ENCODE results near the gene FGD3.

FGD3 gene

GRCh38 chr9:93064392-93065134, 117.2 kb downstream of the FGD3 start:
- ChIA-PET CTCF (interaction anchor here (0.6 to 0.7 kb wide), 2 partner anchors 15 to 17 kb away, joined by 3 to 9 read pairs; no protein-coding TSS in a partner anchor), POLR2A (ENCODE audit: low non-redundant PET) (interaction anchor here (0.6 kb wide), 1 partner anchor 953 kb away, joined by 3 read pairs; no protein-coding TSS in a partner anchor)
- H3K27ac ChIP-seq = no peak overlapping the region
- TF ChIP-seq CTCF (conservative IDR thresholded peaks at IDR 0.05; ENCODE audit: low read depth) = no peak
- DNase-seq (ENCODE audit: low spot score) = no peak

- no peak for DNase-seq (ENCODE audit: low spot score)
- CTCF ChIA-PET = interaction anchor here (0.8 kb wide), 1 partner anchor 24 kb away, joined by 3 read pairs; no protein-coding TSS in a partner anchor
- no peak overlapping the region for H3K27ac ChIP-seq
These were observed 117.9 kb downstream of the FGD3 start for GRCh38 chr9:93065135-93065720.

GRCh38 chr9:93066978-93067603, 119.8 kb downstream of the FGD3 start:
- no peak overlapping the region for H3K27ac ChIP-seq
- no peak for DNase-seq (ENCODE audit: low spot score)
- ChIA-PET POLR2A (ENCODE audit: low non-redundant PET) (interaction anchor here (1.0 kb wide), 1 partner anchor 29 kb away, joined by 4 read pairs; the partner anchor contains the start of gene CARD19), CTCF (interaction anchor here (0.6 kb wide), 1 partner anchor 12 kb away, joined by 3 read pairs; no protein-coding TSS in a partner anchor)
- no peak for TF ChIP-seq CTCF (conservative IDR thresholded peaks at IDR 0.05; ENCODE audit: low read depth)

More at GRCh38 chr9:93065135-93065720, 117.9 kb downstream of the FGD3 start:
- no peak for TF ChIP-seq CTCF (conservative IDR thresholded peaks at IDR 0.05; ENCODE audit: low read depth)
- POLR2A ChIA-PET (ENCODE audit: low non-redundant PET) = no interaction called here

- DNase-seq (ENCODE audit: low spot score) = no peak
- POLR2A ChIA-PET (ENCODE audit: low non-redundant PET) = no interaction called here
- CTCF ChIA-PET = no interaction called here
- no peak overlapping the region for H3K27ac ChIP-seq
- TF ChIP-seq CTCF (conservative IDR thresholded peaks at IDR 0.05; ENCODE audit: low read depth) = no peak
These were observed 121.6 kb downstream of the FGD3 start for GRCh38 chr9:93068956-93069355.

GRCh38 chr9:93071464-93071863, 124.1 kb downstream of the FGD3 start:
- TF ChIP-seq CTCF (conservative IDR thresholded peaks at IDR 0.05; ENCODE audit: low read depth) = no peak
- CTCF ChIA-PET = interaction anchor here (1.4 kb wide), 1 partner anchor 18 kb away, joined by 4 read pairs; no protein-coding TSS in a partner anchor
- DNase-seq (ENCODE audit: low spot score) = peak; percentile 71
- no peak overlapping the region for H3K27ac ChIP-seq
- POLR2A ChIA-PET (ENCODE audit: low non-redundant PET) = no interaction called here

GRCh38 chr9:93072383-93072795, 125.1 kb downstream of the FGD3 start:
- no peak for DNase-seq (ENCODE audit: low spot score)
- no peak for TF ChIP-seq CTCF (conservative IDR thresholded peaks at IDR 0.05; ENCODE audit: low read depth)
- POLR2A ChIA-PET (ENCODE audit: low non-redundant PET) = no interaction called here
- H3K27ac ChIP-seq = no peak overlapping the region
- CTCF ChIA-PET = interaction anchor here (1.4 kb wide), 1 partner anchor 19 kb away, joined by 4 read pairs; no protein-coding TSS in a partner anchor
